Uterus (tissue), 4 donors: ENCODE data around the gene SENP7. TPM values are rescaled to one million over a fixed set of nuclear protein-coding genes. Genes with fewer than 3 reads are reported as not detected.

Experiments used
- DNase-seq, 2 donors: peaks; one replicate each; pipeline ENCODE4 v3.0.0-alpha.2; 2019 to 2020
- H3K27ac ChIP-seq, 2 donors: fragments of 200-600 bp; sonication (generic); 1 replicate in 1 of 2; 2 replicates in 1 of 2; pipeline ENCODE4 v1.5.1; 2016 to 2018
- H3K27me3 ChIP-seq, 2 donors: fragments of 200-600 bp; sonication (generic); one replicate each; pipeline ENCODE4 v1.5.1; 2018 to 2019; ENCODE audit warnings: control low read depth in 1 of 2
- H3K36me3 ChIP-seq, 2 donors: fragments of 200-600 bp; sonication (generic); one replicate each; pipeline ENCODE4 v1.5.1; 2019; ENCODE audit warnings: control low read depth in 1 of 2
- H3K4me1 ChIP-seq, 2 donors: fragments of 200-600 bp; sonication (generic); one replicate each; pipeline ENCODE4 v1.5.1; 2018 to 2019; ENCODE audit warnings: control low read depth in 1 of 2
- H3K4me3 ChIP-seq, 2 donors: fragments of 200-600 bp; sonication (generic); 1 replicate in 1 of 2; 2 replicates in 1 of 2; pipeline ENCODE4 v1.5.1; 2018 to 2019; ENCODE audit warnings: mild to moderate bottlenecking in 1 of 2
- H3K9me3 ChIP-seq, 2 donors: fragments of 200-600 bp; sonication (generic); one replicate each; pipeline ENCODE4 v1.5.1; 2019; ENCODE audit warnings: control low read depth in 1 of 2
- CTCF ChIP-seq, 4 experiments: fragments of 200-600 bp in 2 of 4; fragments of 450-650 bp in 2 of 4; sonication (generic) in 2 of 4; IDR thresholded peaks; one replicate each; pipeline ENCODE4 v1.5.1; 2016 to 2019; ENCODE audit warnings: antibody characterized with exemption in 4 of 4, mild to moderate bottlenecking in 2 of 4, moderate library complexity in 1 of 4
- POLR2A ChIP-seq, 2 donors: fragments of 450-650 bp; IDR thresholded peaks; one replicate each; pipeline ENCODE4 v1.6.1; 2016; ENCODE audit warnings: antibody characterized with exemption in 2 of 2, mild to moderate bottlenecking in 1 of 2, moderate library complexity in 1 of 2
- intact Hi-C: fragments of 100-400 bp; cut with DNase I; formaldehyde crosslinking; loops from one replicate; pipeline ENCODE4 v1.15.1; 2023; ENCODE audit warnings: low total_unique reads
- total RNA-seq, 4 donors: library from RNA; depleted of rRNA in 3 of 4; stranded (reverse); fragments of >200 nt in 3 of 4; gene quantifications; one replicate each; pipeline versions ENCODE4 v1.1.0 to v1.2.4, GENCODE V29; 2014 to 2023
- donor health status: DM: yes; HTN: yes; CAD: no.

The SENP7 gene
- total RNA-seq, 4 donors from 2014 or later: 28.7 to 101 (median 41.1) TPM

DNA sequence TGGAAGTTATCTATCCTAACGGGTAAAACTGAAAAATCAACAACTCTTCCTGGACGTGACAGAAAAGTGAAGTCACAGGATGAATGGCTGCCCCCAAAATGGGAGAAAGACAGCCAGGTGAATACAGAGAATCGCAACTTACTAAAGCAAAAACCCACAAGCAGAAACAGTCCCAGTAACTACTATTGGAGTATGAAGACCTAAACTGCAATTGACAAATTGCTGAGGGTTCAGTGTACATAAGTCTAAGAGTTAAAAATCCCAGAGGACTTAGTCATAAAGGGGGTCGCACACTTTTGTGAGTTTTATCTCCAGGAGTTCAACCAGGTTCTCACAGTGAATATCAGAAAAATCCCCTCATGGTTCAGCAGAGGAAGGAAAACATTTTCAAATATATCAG, 135.8 kb downstream of the SENP7 start:
- peaks cover 0 to 3% of the 10 kb centered on the region in 2 donors for H3K4me1 ChIP-seq
- H3K4me3 ChIP-seq: no peak overlapping the region
- intact Hi-C loops: no loop called here
- DNase-seq: no peak
- no peaks in the 10 kb centered on the region for H3K27me3 ChIP-seq
- no peaks in the 10 kb centered on the region for H3K36me3 ChIP-seq
- TF ChIP-seq CTCF (IDR thresholded peaks at IDR 0.05): no peak
- TF ChIP-seq POLR2A (IDR thresholded peaks at IDR 0.05): no peak
- peak overlapping the region; percentile 50 to 56 for H3K27ac ChIP-seq
- H3K9me3 ChIP-seq: no peaks in the 10 kb centered on the region

- intact Hi-C loops: no loop called here
- Histone ChIP-seq H3K4me1 (no peaks in the 10 kb centered on the region), H3K27ac (no peak overlapping the region), H3K4me3 (no peak overlapping the region), H3K36me3 (no peaks in the 10 kb centered on the region), H3K9me3 (no peaks in the 10 kb centered on the region), H3K27me3 (no peaks in the 10 kb centered on the region)
- TF ChIP-seq CTCF (IDR thresholded peaks at IDR 0.05): no peak
- DNase-seq: no peak
Measured at GRCh38 chr3:101375586-101375985, 137.4 kb downstream of the SENP7 start.

GRCh38 chr3:101362406-101362805, 150.6 kb downstream of the SENP7 start:
- Histone ChIP-seq H3K4me3 (no peak overlapping the region), H3K4me1 (no peaks in the 10 kb centered on the region), H3K36me3 (no peaks in the 10 kb centered on the region), H3K9me3 (no peaks in the 10 kb centered on the region), H3K27ac (no peak overlapping the region), H3K27me3 (no peaks in the 10 kb centered on the region)
- intact Hi-C loops: no loop called here
- DNase-seq: no peak
- TF ChIP-seq POLR2A (IDR thresholded peaks at IDR 0.05) (no peak), CTCF (IDR thresholded peaks at IDR 0.05) (no peak)

- no peak overlapping the region for H3K4me3 ChIP-seq
- H3K27ac ChIP-seq: no peak overlapping the region
- peaks cover 0 to 5% of the 10 kb centered on the region in 2 donors for H3K4me1 ChIP-seq
- H3K27me3 ChIP-seq: no peaks in the 10 kb centered on the region
- DNase-seq: no peak
- no peaks in the 10 kb centered on the region for H3K9me3 ChIP-seq
- TF ChIP-seq POLR2A (IDR thresholded peaks at IDR 0.05) (no peak), CTCF (IDR thresholded peaks at IDR 0.05) (no peak)
- H3K36me3 ChIP-seq: no peaks in the 10 kb centered on the region
- intact Hi-C loops: no loop called here
Measured at GRCh38 chr3:101351829-101352228, 161.2 kb downstream of the SENP7 start.

DNA sequence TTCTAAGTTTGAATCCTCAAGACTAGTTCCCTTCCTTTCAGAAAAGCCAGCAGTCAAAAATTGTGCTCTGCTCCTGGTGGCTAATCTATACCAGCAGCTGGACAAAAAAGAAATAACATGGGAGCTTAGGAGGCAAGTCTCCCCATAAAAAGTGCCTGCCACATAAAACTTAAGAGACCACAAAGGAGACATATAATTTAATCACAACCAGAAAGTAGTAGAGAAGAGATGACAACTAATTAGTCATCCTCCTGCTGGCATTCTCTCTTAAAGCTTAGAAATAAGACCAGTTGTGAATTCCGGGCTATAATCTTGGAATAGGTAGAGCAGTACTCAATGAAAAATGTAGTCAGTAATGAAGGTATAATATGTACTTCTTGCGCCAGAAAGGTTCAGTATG, 172.4 kb downstream of the SENP7 start:
- Histone ChIP-seq H3K27me3 (no peaks in the 10 kb centered on the region), H3K9me3 (no peaks in the 10 kb centered on the region), H3K4me1 (no peaks in the 10 kb centered on the region), H3K27ac (no peak overlapping the region), H3K36me3 (no peaks in the 10 kb centered on the region), H3K4me3 (no peak overlapping the region)
- intact Hi-C loops: no loop called here
- no peak for TF ChIP-seq CTCF (IDR thresholded peaks at IDR 0.05)
- no peak for TF ChIP-seq POLR2A (IDR thresholded peaks at IDR 0.05)
- DNase-seq: no peak
